H1 (cell line): Measurements from ENCODE around the gene PDHX.

Experiments used
- EP300 ChIP-seq, 2 experiments: IDR thresholded peaks; 1 replicate in 1 of 2; 2 replicates in 1 of 2; pipeline ENCODE4 v1.6.1; 2011 to 2012; ENCODE audit warnings: low read depth in 2 of 2, low read length in 2 of 2, mild to moderate bottlenecking in 2 of 2, borderline replicate concordance in 1 of 2, inconsistent platforms in 1 of 2, moderate library complexity in 1 of 2
- GABPA ChIP-seq: IDR thresholded peaks from 2 replicates; pipeline ENCODE4 v1.6.1; 2011; ENCODE audit warnings: mild to moderate bottlenecking, low read length, moderate library complexity, borderline replicate concordance; ENCODE audit not compliant: insufficient read depth
- NRF1 ChIP-seq: IDR thresholded peaks from 2 replicates; pipeline ENCODE4 v1.6.1; 2011; ENCODE audit warnings: mild to moderate bottlenecking, low read depth, low read length, improper control_type of control experiment
- POLR2A ChIP-seq, 2 experiments: IDR thresholded peaks; 1 replicate in 1 of 2; 2 replicates in 1 of 2; pipeline ENCODE4 v1.6.1; 2011; ENCODE audit warnings: low read depth in 2 of 2, low read length in 2 of 2, mild to moderate bottlenecking in 2 of 2; ENCODE audit errors: control extremely low read depth in 1 of 2
- POLR2AphosphoS5 ChIP-seq: IDR thresholded peaks from 2 replicates; pipeline ENCODE4 v1.6.1; 2011; ENCODE audit warnings: low read depth, low read length
- SIN3A ChIP-seq, 2 experiments: IDR thresholded peaks in 1 of 2; conservative IDR thresholded peaks in 1 of 2; 2 replicates each; pipeline ENCODE4 v1.6.1; 2011 to 2012; ENCODE audit warnings: low read length in 2 of 2, improper control_type of control experiment in 1 of 2, low read depth in 1 of 2, mild to moderate bottlenecking in 1 of 2

- no peak for TF ChIP-seq GABPA
- no peak for TF ChIP-seq POLR2A (IDR thresholded peaks at IDR 0.05; ENCODE audit: control extremely low read depth in 1 of 2, low read depth in 2 of 2, low read length in 2 of 2)
- TF ChIP-seq EP300 (IDR thresholded peaks at IDR 0.05; ENCODE audit: borderline replicate concordance in 1 of 2, low read depth in 2 of 2, low read length in 2 of 2): no peak
- TF ChIP-seq NRF1: no peak
- no peak for TF ChIP-seq POLR2AphosphoS5
- no peak for TF ChIP-seq SIN3A (conservative IDR thresholded peaks at IDR 0.05 in 1 of 2, IDR thresholded peaks at IDR 0.05 in 1 of 2; ENCODE audit: low read depth in 1 of 2, low read length in 2 of 2)
These were observed 26.3 kb upstream of the PDHX start for GRCh38 chr11:34890089-34890488.
